DMS114 treated with DMSO at 0.1 percent for 48 hours (cell line): ENCODE measurements around the gene TMEM200B.
A peak's percentile ranks its signal among the peaks of the same experiment; 100 is the strongest.
"Not testable (repeated sequence)": the region's sequence is repeated elsewhere in the genome, so short reads cannot be mapped to it uniquely, and the experiment has no call there.

Experiments
- DNase-seq: peaks from one replicate; lab custom pipeline; 2025; ENCODE audit not compliant: unreplicated experiment; lab: John Stamatoyannopoulos, UW

TMEM200B gene

GRCh38 chr1:29136391-29136915 lies 12.8 kb upstream of the TMEM200B start:
- DNase-seq: no peak

DNA sequence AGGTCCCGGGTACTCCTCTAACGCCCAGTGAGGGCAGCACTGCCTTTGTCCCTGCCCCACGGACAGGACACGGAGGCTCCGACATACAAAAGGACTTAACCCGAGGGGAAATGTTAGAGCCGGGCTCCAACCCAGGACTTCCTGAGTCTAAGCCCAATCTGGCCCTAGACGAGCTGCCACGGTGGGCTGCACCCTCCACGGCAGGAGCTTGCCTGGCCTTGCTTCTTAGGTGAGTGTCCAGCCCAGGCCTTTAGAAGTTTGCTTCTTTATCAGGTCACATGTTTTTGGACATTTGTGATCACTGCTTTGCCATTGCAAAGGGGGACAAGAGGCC lies 11.0 kb upstream of the TMEM200B start:
- no peak for DNase-seq

GRCh38 chr1:29133861-29134694 lies 10.4 kb upstream of the TMEM200B start:
- no peak for DNase-seq

DNA sequence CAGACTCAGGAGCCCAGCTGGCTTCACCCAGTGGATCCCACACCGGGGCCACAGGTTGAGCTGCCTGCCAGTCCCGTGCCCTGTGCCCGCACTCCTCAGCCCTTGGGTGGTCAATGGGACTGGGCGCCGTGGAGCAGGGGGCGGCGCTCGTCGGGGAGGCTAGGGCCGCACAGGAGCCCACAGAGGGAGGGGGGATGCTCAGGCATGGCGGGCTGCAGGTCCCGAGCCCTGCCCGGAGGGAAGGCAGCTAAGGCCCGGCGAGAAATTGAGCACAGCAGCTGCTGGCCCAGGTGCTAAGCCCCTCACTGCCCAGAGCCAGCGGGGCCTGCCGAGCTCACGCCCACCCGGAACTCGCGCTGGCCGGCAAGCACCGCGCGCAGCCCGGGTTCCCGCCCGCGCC lies 7.4 kb upstream of the TMEM200B start:
- not testable (repeated sequence) for DNase-seq

DNA sequence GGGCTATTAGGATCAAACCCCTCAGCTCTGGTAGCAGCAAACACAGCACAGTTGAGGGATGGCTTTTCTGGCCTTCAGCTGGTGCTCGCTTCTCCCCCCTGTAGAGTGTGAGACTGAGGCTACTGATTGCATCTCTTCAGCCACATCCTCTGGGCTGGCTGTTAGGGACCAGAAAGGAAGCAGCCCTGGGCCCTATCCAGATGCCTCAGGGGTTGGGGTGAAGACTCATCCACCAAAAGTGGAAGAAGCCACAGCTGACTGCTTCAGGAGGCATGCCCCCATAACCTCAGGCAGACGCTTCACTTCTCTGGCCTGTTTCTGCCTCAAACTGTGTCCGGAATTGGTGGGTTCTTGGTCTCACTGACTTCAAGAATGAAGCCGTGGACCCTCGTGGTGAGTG lies 6.2 kb upstream of the TMEM200B start:
- DNase-seq: no peak

DNA sequence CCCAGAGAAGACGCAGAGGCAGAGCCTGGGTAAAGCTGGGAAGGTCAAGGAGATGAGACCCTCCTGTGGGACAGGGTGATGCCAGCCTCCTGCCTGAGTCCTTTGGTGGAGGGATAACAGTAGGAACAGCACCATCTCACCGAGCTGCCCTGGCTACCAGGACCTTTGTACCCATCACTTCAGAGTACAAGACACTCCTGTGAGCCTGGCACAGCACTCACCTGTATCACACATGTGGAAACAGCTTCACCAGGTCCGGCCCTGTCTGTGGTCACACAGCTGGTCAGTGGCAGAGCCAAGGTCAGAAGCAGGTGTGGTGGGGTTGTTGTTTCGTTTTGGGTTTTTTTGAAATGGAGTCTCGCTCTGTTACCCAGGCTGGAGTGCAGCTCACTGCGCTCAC lies 5.0 kb upstream of the TMEM200B start:
- DNase-seq: no peak

GRCh38 chr1:29126198-29126597 lies 2.5 kb upstream of the TMEM200B start:
- DNase-seq: no peak

- DNase-seq: no peak
These were observed 2.1 kb upstream of the TMEM200B start for GRCh38 chr1:29125788-29126187.

DNA sequence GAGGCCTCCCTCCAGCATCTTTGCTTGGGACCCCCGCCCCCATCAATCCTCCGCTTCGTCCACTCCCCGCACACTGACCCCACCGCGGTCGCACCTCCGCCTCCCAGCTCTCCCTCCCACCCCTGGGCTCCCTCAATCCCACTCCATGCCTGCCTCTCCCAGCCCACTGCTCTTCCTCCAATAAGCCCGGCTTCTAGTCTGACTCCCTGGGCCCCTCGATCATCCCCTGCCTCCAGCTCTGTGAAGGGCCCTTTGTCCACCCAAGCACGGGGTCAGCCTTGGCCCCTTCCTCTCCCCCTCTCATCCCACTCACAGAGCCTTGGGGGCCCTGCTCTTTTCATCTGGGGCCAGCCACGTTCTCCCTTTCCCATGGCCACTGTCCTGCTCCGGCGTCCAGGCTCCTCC lies 1.5 kb upstream of the TMEM200B start:
- DNase-seq: no peak

- peak; percentile 32 for DNase-seq
These were observed 898 bp upstream of the TMEM200B start for GRCh38 chr1:29124366-29125236.

DNA sequence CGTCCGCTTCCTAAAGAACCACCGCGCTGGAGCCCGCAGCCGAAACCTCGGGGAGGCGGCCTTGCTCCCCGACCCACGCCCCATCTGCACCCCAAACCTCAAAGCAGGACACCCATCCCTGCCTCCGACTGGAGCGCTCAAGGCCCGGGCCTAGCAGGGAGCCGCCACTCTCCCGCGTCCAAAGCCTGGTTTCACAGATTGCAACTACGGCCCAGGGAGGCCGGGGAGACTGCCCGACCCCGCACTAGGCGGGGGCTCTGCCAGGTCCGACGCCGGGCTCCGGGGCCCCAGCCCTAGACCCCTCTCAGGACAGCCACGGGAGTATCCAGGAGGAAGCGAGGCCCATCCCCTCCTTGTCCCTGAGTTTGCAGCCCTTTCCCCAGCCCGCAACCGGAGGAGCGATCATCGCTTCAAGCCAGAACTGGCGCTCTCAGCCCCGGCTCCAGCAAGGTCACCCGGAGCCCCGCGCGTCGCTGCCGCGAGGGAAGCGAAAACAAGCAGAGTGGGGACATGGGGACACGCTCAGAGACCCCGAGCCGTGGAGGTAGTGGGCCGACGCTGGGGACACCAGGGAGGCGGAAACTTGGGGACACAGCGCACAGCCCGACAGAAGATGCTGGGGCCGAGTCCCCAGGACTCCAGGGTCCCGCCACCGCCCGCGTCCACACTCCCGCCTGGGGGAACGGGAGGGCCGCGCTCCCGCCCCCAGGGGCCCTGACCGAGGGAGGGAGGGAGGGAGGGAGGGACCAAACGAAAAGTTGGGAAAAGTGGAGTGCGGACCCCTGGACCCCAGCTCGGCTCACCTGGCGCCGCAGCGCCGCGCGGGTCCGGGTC lies 433 bp downstream of the TMEM200B start:
- no peak for DNase-seq

DNA sequence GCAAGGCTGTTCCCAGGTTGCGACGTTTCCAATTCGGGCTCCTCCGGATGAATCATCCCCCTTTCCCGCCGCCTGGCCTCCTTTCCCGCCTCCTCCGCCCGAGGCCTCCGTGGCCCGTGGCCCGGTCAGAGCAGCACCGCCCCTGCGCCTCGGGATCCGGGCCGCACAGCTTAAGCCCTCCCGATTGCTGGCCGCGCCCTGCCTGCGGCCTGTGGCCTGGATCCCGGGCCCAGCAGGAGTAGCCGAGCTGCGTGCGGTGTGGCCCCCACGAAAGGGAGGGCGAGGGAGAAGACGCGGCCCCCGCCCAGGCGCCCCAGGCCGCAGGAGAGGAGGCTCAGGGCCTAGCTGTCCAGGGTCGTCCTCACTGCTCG lies 1.0 kb downstream of the TMEM200B start:
- DNase-seq: no peak

- DNase-seq: no peak
These were observed 1.6 kb downstream of the TMEM200B start for GRCh38 chr1:29121936-29122681.

- DNase-seq: no peak
These were observed 2.2 kb downstream of the TMEM200B start for GRCh38 chr1:29121516-29121935.

GRCh38 chr1:29120947-29121485 lies 2.7 kb downstream of the TMEM200B start:
- peak; percentile 52 for DNase-seq

- no peak for DNase-seq
These were observed 3.3 kb downstream of the TMEM200B start for GRCh38 chr1:29120367-29120766.

DNA sequence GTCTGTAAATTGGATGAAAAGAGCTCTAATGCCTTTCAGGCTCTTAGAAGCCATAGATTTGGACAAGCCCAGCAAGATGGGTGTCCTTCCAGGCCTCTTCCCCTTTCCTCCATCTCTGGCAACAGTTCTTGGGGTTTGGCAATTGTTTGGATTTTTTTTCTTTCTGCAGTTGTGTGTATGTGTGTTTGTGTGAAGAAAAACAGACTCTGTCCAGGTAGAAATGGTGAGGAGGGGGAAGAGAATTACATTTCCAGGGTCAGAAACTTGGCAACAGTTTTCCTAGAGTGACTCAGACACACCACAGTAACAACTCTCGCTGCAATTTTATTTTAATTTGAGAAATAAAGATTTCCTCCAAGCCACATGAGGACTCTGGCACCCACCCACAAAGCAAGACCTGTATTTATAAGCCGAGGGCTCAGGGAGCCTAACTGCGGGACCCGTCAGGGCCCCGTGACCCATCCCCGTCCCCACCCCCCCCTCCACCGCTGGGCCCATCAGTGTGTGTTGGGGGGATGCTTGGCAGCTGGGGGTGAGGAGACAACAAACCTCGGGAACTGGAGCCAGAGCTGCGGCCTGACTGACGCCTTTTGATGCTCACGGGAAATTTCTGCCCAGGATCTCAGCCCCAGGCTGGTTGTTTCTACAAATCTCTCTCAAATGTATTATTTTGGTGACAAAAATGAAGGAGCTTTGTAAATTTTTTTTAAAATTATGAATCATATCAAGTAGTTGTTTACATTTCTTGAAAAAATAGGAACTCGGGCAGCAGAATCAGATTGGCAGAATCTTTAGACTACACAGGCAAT lies 4.4 kb downstream of the TMEM200B start:
- DNase-seq: no peak

DNA sequence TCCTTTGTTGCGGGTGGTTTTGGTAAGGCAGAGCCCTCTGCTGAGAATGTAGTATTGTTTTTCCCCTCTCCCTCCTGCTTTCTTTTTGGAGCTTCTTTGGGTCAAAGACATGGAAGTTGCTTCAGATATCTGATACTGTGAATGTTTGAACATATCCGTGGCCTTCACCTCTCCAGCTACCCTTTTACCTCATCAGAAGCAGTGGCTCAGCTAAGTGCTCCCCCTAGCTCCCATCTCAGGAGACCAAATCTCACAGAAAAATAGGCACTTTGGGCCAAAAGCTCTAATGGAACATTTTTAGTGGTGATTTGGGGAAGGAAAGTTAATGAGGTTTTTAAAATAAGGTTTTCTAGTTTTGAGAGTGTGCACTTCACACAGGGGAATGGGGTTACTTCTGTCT lies 6.3 kb downstream of the TMEM200B start:
- no peak for DNase-seq

DNA sequence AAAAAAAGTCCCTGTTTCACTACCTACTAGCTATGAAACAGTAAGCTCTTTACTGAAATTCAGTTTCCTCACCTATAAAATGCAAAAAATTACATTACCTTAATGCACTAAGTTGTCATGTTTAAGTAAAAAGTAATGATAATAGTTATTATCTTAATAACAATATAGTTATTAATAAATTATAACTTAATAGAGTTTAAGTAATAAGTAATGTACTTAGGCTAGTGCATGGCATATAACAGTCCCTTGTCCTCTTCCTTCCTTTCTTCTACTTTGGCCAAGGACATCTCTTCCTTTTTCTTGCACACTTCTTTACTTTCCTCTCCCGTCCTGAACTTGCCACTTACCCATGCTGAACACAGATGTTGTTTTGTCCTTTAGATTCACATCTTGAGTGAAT lies 9.0 kb downstream of the TMEM200B start:
- DNase-seq: no peak
